ENCODE measurements around the gene MGAT4B. TPM values are rescaled to one million over a fixed set of nuclear protein-coding genes. Genes with fewer than 3 reads are reported as not detected.

MGAT4B gene
- total and polyA plus RNA-seq, 5 donors, result 56.7 to 82.2 (median 79.6) TPM

DNA sequence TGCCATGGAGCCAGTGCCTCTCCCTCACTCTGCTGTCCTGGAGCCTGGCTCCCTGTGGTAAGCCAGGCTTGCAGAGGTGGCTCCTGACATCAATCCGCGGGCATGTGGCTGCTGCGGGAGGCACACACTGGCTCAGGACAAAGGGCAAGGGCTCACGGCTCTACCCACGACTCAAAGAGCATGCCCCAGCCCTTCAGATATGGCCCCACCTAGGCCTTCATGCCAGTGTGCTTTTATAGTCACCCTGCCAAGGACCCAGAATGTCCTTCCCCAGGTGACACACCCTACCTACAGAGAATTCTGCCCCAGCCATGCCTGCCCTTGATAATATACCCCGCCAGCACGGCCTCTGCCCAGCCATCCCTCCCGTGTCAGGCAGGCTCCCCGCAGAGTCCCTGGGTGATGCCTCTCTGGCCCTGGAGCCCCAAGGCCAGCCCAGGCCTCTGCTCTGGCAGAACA is 1.6 kb downstream of the MGAT4B start:
- no peak for DNase-seq
- ATAC-seq, result peak; percentile 0
- Histone ChIP-seq H3K9me3 (ENCODE audit: control insufficient read depth, low read length) (no peaks in the 10 kb centered on the region), H3K4me3 (ENCODE audit: low read length) (peak overlapping the region; percentile 82), H3K27me3 (ENCODE audit: control insufficient read depth, insufficient read depth) (no peaks in the 10 kb centered on the region), H3K27ac (ENCODE audit: low read length) (no peak overlapping the region), H3K4me1 (ENCODE audit: control insufficient read depth, insufficient read depth, low read length) (peaks cover 7% of the 10 kb centered on the region)
- intact Hi-C loops (cut with DNase I), result no loop called here
- 58% methylated on average over 9 of the region's 9 CpGs for WGBS

GRCh38 chr5:179804555-179804947 is 2.1 kb downstream of the MGAT4B start:
- H3K27me3 ChIP-seq (ENCODE audit: control insufficient read depth, insufficient read depth), result no peaks in the 10 kb centered on the region
- H3K9me3 ChIP-seq (ENCODE audit: control insufficient read depth, low read length), result no peaks in the 10 kb centered on the region
- H3K4me3 ChIP-seq (ENCODE audit: low read length), result no peak overlapping the region
- DNase-seq (no peak), ATAC-seq (no peak)
- H3K4me1 ChIP-seq (ENCODE audit: control insufficient read depth, insufficient read depth, low read length), result peaks cover 7% of the 10 kb centered on the region
- intact Hi-C loops (cut with DNase I), result no loop called here
- 88% methylated on average over 8 of the region's 8 CpGs for WGBS
- H3K27ac ChIP-seq (ENCODE audit: low read length), result no peak overlapping the region

GRCh38 chr5:179803651-179804554 is 2.8 kb downstream of the MGAT4B start:
- DNase-seq (peak in 2 of 3 donors; percentile 60 to 66), ATAC-seq (no peak)
- intact Hi-C loops (cut with DNase I), result no loop called here
- H3K4me1 ChIP-seq (ENCODE audit: control insufficient read depth, insufficient read depth, low read length), result peaks cover 7% of the 10 kb centered on the region
- no peaks in the 10 kb centered on the region for H3K9me3 ChIP-seq (ENCODE audit: control insufficient read depth, low read length)
- no peak overlapping the region for H3K27ac ChIP-seq (ENCODE audit: low read length)
- 67% methylated on average over 18 of the region's 18 CpGs for WGBS
- H3K4me3 ChIP-seq (ENCODE audit: low read length), result no peak overlapping the region
- no peaks in the 10 kb centered on the region for H3K27me3 ChIP-seq (ENCODE audit: control insufficient read depth, insufficient read depth)

DNA sequence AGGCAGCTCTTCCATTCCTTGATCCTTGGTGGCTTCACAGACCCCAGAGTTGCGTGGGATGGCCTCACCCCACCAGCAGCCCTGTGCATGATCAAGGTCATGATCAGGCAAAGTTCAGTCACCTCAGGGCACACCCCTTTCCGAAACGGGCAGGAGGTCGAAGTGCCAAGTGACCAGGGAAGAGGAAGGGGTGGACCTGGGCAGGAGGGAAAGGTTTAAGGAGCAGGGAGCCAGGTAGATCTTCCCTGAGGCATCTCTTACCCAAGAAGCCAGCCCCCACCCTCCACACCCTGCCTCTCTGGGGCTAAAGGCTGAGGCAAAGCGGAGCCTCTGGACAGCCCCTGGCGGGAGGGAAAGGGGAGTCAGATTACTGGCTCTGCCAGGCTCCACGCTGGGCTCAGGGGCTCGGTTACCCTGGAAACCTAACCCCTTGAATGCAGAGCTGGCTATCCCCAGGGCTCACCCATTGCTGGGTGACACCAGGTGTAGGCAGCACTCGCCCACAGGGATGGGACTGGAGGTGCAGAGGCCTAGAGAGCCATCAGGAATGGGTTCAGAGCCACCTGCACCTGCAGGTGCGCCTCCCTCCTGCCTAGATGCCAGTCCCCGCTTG is 3.6 kb downstream of the MGAT4B start:
- intact Hi-C loops (cut with DNase I), result no loop called here
- H3K27ac ChIP-seq (ENCODE audit: low read length), result no peak overlapping the region
- no peak overlapping the region for H3K4me3 ChIP-seq (ENCODE audit: low read length)
- H3K4me1 ChIP-seq (ENCODE audit: control insufficient read depth, insufficient read depth, low read length), result peaks cover 7% of the 10 kb centered on the region
- DNase-seq (peak in 1 of 3 donors; percentile 52), ATAC-seq (no peak)
- H3K27me3 ChIP-seq (ENCODE audit: control insufficient read depth, insufficient read depth), result no peaks in the 10 kb centered on the region
- H3K9me3 ChIP-seq (ENCODE audit: control insufficient read depth, low read length), result no peaks in the 10 kb centered on the region
- WGBS, result 76% methylated on average over 11 of the region's 11 CpGs

GRCh38 chr5:179802207-179802883 is 4.3 kb downstream of the MGAT4B start:
- H3K27me3 ChIP-seq (ENCODE audit: control insufficient read depth, insufficient read depth), result no peaks in the 10 kb centered on the region
- H3K27ac ChIP-seq (ENCODE audit: low read length), result no peak overlapping the region
- ATAC-seq (no peak), DNase-seq (peak in 2 of 3 donors; percentile 57 to 64)
- intact Hi-C loops (cut with DNase I), result no loop called here
- WGBS, result 88% methylated on average over 19 of the region's 19 CpGs
- H3K4me3 ChIP-seq (ENCODE audit: low read length), result no peak overlapping the region
- no peaks in the 10 kb centered on the region for H3K9me3 ChIP-seq (ENCODE audit: control insufficient read depth, low read length)
- H3K4me1 ChIP-seq (ENCODE audit: control insufficient read depth, insufficient read depth, low read length), result peaks cover 7% of the 10 kb centered on the region

DNA sequence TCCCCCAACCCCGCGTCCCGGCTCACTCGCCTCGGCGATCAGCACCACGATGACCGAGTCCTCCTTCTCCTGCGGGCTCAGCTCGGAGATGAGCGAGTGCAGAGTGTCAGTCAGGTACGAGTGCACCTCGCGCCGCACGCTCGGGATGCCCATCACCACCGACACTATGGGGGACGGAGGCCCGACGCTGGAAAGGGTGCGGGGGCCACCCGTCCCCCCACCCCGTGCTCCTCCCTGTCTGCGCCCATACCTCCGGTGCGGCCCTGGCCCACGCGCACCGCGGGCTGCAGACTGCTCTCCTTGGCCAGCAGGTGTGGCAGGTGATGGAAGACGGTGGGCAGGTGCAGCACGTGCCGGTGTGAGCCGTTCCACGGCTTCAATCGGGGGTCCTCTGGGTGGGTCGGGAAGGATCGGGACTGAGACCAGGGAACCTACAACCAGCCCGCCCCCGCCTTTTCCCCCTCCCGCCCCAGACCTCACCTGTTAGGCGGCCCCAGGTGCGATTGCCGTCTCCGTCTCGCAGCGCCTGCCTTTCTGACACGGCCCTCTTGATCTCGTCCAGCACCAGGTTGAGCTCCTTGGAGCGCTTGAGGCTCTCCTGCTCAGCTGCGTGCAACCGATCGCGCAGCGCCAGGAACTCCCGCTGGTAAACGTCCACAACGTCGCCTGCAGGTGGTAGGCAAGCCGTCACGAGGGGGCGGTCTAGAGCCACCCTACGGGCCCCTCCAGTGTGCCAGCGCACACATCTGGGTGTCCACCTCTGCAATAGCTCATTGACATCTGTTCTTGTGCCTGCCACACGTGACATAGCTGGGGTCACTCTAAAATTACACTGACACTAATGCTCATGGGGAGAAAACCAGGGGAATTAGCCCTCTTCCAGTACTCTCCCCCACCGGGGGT is 5.1 kb downstream of the MGAT4B start:
- H3K27me3 ChIP-seq (ENCODE audit: control insufficient read depth, insufficient read depth), result no peaks in the 10 kb centered on the region
- no peak overlapping the region for H3K27ac ChIP-seq (ENCODE audit: low read length)
- intact Hi-C loops (cut with DNase I), result no loop called here
- peaks cover 7% of the 10 kb centered on the region for H3K4me1 ChIP-seq (ENCODE audit: control insufficient read depth, insufficient read depth, low read length)
- DNase-seq (peak; percentile 82 to 91 (median 91)), ATAC-seq (peak; percentile 8 to 36)
- WGBS, result 68% methylated on average over 67 of the region's 67 CpGs
- no peaks in the 10 kb centered on the region for H3K9me3 ChIP-seq (ENCODE audit: control insufficient read depth, low read length)
- H3K4me3 ChIP-seq (ENCODE audit: low read length), result no peak overlapping the region

- intact Hi-C loops (cut with DNase I), result no loop called here
- no peak overlapping the region for H3K27ac ChIP-seq (ENCODE audit: low read length)
- no peak overlapping the region for H3K4me3 ChIP-seq (ENCODE audit: low read length)
- H3K4me1 ChIP-seq (ENCODE audit: control insufficient read depth, insufficient read depth, low read length), result peaks cover 7% of the 10 kb centered on the region
- 79% methylated on average over 12 of the region's 12 CpGs for WGBS
- ATAC-seq (no peak), DNase-seq (peak in 2 of 3 donors; percentile 16 to 56)
- no peaks in the 10 kb centered on the region for H3K27me3 ChIP-seq (ENCODE audit: control insufficient read depth, insufficient read depth)
- no peaks in the 10 kb centered on the region for H3K9me3 ChIP-seq (ENCODE audit: control insufficient read depth, low read length)
Measured at GRCh38 chr5:179800696-179801201, 5.9 kb downstream of the MGAT4B start.

DNA sequence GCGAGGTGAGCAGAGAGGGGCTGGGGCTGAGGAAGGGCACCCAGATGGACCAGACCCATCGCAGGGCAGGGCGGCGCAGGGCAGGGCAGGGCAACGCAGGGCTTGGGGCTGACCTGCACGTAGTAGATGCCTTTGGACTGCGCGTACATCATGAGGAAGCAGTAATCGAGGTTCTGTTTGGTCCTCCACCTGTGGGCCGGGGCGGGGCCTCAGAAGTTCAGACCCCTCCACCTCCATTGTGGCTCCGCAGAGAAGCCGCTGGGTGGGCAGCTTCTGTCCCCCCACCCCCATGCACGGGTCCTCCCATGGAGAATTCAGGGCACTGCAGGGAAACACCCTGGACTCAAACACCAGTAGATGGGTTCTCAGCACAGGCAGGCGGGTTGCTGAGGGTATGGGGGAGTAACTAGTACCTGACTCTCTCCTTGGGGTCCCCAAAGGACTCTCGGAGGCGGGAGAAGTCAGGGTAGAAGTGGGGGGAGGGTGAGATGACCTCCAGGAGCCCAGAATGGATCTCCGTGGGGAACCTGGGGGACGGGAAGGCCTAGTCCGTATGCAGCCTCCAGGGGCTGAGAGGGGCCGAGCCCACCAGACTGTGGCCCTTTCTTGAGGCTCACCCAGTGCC is 6.5 kb downstream of the MGAT4B start:
- 93% methylated on average over 21 of the region's 21 CpGs for WGBS
- Histone ChIP-seq H3K27me3 (ENCODE audit: control insufficient read depth, insufficient read depth) (no peaks in the 10 kb centered on the region), H3K9me3 (ENCODE audit: control insufficient read depth, low read length) (no peaks in the 10 kb centered on the region), H3K4me3 (ENCODE audit: low read length) (no peak overlapping the region), H3K4me1 (ENCODE audit: control insufficient read depth, insufficient read depth, low read length) (peaks cover 5% of the 10 kb centered on the region), H3K27ac (ENCODE audit: low read length) (no peak overlapping the region)
- DNase-seq (peak in 2 of 3 donors; percentile 41 to 44), ATAC-seq (no peak)
- intact Hi-C loops (cut with DNase I), result no loop called here

- Histone ChIP-seq H3K27ac (ENCODE audit: low read length) (no peak overlapping the region), H3K4me1 (ENCODE audit: control insufficient read depth, insufficient read depth, low read length) (peaks cover 3% of the 10 kb centered on the region), H3K4me3 (ENCODE audit: low read length) (no peak overlapping the region), H3K9me3 (ENCODE audit: control insufficient read depth, low read length) (no peaks in the 10 kb centered on the region), H3K27me3 (ENCODE audit: control insufficient read depth, insufficient read depth) (no peaks in the 10 kb centered on the region)
- intact Hi-C loops (cut with DNase I), result loop anchor here in 1 of 4 donors (5.0 kb wide), 1 partner anchor 37 kb away; no protein-coding TSS in a partner anchor
- DNase-seq (peak in 2 of 3 donors; percentile 32 to 41), ATAC-seq (no peak)
- 91% methylated on average over 5 of the region's 5 CpGs for WGBS
Measured at GRCh38 chr5:179799644-179799973, 7.1 kb downstream of the MGAT4B start.
